CD4-positive, alpha-beta T cell treated with Interferon alpha-2 for 1 hour (primary cell): ENCODE measurements around the gene MCF2L2.
A peak's percentile ranks its signal among the peaks of the same experiment; 100 is the strongest.

Experiments used
- DNase-seq, 2 donors: peaks; one replicate each; pipeline ENCODE4 v3.0.0-alpha.2; 2020 to 2022

Gene MCF2L2

GRCh38 chr3:183288117-183288516, 140.3 kb downstream of the MCF2L2 start:
- no peak for DNase-seq

- peak in 1 of 2 donors; percentile 21 for DNase-seq
Observed at GRCh38 chr3:183287301-183287971, 141.0 kb downstream of the MCF2L2 start.

- DNase-seq = peak; percentile 94 to 95
Observed at GRCh38 chr3:183285828-183286457, 142.5 kb downstream of the MCF2L2 start.

- no peak for DNase-seq
Observed at GRCh38 chr3:183285318-183285717, 143.1 kb downstream of the MCF2L2 start.

GRCh38 chr3:183284570-183284969, 143.8 kb downstream of the MCF2L2 start:
- DNase-seq = no peak

GRCh38 chr3:183283886-183284285, 144.5 kb downstream of the MCF2L2 start:
- DNase-seq = no peak

GRCh38 chr3:183281126-183281797, 147.2 kb downstream of the MCF2L2 start:
- no peak for DNase-seq

- DNase-seq = no peak
Observed at GRCh38 chr3:183279371-183279770, 149.0 kb downstream of the MCF2L2 start.

GRCh38 chr3:183278479-183279088, 149.8 kb downstream of the MCF2L2 start:
- DNase-seq = no peak

GRCh38 chr3:183277260-183277659, 151.2 kb downstream of the MCF2L2 start:
- no peak for DNase-seq

- DNase-seq = no peak
Observed at GRCh38 chr3:183275937-183276336, 152.5 kb downstream of the MCF2L2 start.

GRCh38 chr3:183275418-183275817, 153.0 kb downstream of the MCF2L2 start:
- peak in 1 of 2 donors; percentile 17 for DNase-seq

GRCh38 chr3:183274609-183275008, 153.8 kb downstream of the MCF2L2 start:
- DNase-seq = no peak

GRCh38 chr3:183272791-183273190, 155.6 kb downstream of the MCF2L2 start:
- DNase-seq = no peak

- no peak for DNase-seq
Observed at GRCh38 chr3:183272142-183272541, 156.3 kb downstream of the MCF2L2 start.

- no peak for DNase-seq
Observed at GRCh38 chr3:183270344-183270743, 158.1 kb downstream of the MCF2L2 start.

GRCh38 chr3:183269345-183269744, 159.1 kb downstream of the MCF2L2 start:
- DNase-seq = no peak

- no peak for DNase-seq
Observed at GRCh38 chr3:183268366-183268765, 160.1 kb downstream of the MCF2L2 start.

GRCh38 chr3:183267140-183267539, 161.3 kb downstream of the MCF2L2 start:
- no peak for DNase-seq

- no peak for DNase-seq
Observed at GRCh38 chr3:183266454-183266853, 162.0 kb downstream of the MCF2L2 start.

GRCh38 chr3:183265834-183266417, 162.5 kb downstream of the MCF2L2 start:
- DNase-seq = no peak

GRCh38 chr3:183265157-183265642, 163.2 kb downstream of the MCF2L2 start:
- no peak for DNase-seq

GRCh38 chr3:183264268-183264667, 164.2 kb downstream of the MCF2L2 start:
- DNase-seq = no peak
